ENCODE data around the gene TLE4.

TLE4 gene

DNA sequence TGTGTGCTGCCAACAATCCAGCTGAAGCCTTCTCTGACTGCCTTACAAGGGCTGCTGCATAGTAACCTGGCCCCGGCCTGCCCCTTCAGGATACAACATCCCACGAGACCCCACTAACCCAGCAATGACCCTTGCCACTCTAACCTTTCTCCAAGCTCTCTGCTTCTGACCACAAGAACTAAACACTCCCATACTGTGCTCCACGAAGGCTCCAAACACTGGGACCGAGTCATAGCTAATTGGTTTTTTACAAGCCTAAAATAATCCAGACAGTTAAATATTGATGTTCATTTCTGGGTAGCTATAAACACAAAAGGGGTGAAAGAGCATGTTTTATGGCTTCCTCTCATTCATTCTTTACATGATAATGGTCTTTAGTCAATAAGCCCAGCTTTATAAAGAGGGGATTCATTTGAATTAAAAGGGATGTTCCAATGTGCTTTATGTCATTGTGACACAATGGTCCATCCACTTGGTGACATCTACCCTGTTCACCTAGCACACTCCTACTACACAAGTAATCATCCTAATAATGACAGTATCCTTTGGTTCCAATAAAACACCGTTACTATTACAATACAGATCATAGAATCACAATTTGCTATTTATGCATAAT is 16.2 kb upstream of the TLE4 start:
- no peaks in the 10 kb centered on the region for H3K36me3 ChIP-seq (ENCODE audit: control insufficient read depth, insufficient read depth, low read length)
- no peaks in the 10 kb centered on the region for H3K4me1 ChIP-seq (ENCODE audit: control insufficient read depth, insufficient read depth, low read length)
- H3K27me3 ChIP-seq (ENCODE audit: control insufficient read depth, insufficient read depth, low read length): no peaks in the 10 kb centered on the region

DNA sequence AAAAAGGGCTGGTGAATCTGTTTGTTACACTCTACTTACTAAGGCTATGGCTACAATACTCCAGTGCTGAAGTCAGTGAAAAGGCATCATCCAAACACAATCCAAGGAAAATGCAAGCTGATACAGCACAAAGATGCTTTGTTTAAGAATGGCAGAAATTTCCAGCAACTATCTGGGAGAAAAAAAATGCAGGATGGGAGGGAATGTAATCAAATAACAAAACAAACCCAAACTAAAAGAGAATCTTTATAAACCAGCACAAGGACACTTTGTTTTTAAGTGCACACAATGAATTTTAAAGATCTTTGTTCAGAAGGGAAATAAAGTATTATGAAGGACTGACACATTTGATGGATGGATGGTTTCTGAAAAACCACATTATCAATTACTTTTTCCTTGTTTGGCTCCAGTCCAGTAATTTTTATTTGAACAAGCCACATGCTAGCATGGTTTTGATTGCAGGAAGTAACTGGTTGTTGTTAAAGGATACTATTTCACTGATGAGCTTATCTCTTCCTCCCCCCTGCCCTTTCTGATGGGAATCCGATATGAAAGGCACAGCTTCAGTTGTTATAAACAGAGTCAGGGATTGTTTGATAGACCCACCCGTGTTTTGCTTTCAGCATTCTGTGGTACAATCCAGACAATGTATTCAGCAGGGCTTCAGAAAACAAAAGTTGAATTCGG is 12.1 kb upstream of the TLE4 start:
- Histone ChIP-seq H3K4me3 (ENCODE audit: low read depth, low read length) (no peak overlapping the region), H3K9me3 (ENCODE audit: control insufficient read depth, insufficient read depth, low read length) (no peaks in the 10 kb centered on the region), H3K9ac (ENCODE audit: low read depth, low read length) (no peak overlapping the region), H3K4me1 (ENCODE audit: control insufficient read depth, insufficient read depth, low read length) (no peaks in the 10 kb centered on the region), H3K27me3 (ENCODE audit: control insufficient read depth, insufficient read depth, low read length) (no peaks in the 10 kb centered on the region), H3K36me3 (ENCODE audit: control insufficient read depth, insufficient read depth, low read length) (no peaks in the 10 kb centered on the region), H3K27ac (ENCODE audit: low read depth, low read length) (no peak overlapping the region)

More for the DNA sequence above, 16.2 kb upstream of the TLE4 start:
- no peak overlapping the region for H3K27ac ChIP-seq (ENCODE audit: low read depth, low read length)
- no peak overlapping the region for H3K9ac ChIP-seq (ENCODE audit: low read depth, low read length)
- H3K4me3 ChIP-seq (ENCODE audit: low read depth, low read length): no peak overlapping the region
- H3K9me3 ChIP-seq (ENCODE audit: control insufficient read depth, insufficient read depth, low read length): no peaks in the 10 kb centered on the region

DNA sequence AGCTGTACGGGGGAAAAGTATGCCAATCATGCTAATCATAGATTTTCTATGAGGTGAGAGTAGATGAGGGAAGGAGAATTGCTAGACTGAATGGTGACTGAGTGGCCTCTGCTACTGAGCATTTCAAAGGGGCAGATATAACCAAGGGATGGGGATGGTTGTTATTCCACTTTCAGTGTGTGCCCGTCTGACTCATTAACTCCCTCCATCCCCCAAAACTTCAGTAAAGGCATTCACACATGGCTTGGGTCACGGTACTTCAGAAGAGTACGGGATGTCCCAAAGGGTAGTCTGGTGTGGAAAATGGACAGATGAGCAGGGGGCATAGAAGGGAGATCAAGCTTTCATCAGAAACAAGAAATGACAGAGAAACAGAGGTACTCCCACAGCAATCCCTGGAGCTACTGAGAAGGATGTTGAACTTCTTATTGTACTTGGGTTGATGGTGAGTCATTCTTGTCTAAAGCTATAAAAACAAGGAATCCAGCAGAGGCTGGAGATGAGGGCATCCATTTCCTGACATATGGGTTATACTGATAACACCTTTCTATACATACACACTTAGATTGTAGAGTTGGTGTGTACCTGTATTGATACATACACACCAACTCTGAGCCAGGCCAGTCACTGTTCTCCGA is 8.9 kb upstream of the TLE4 start:
- H3K36me3 ChIP-seq (ENCODE audit: control insufficient read depth, insufficient read depth, low read length): no peaks in the 10 kb centered on the region
- no peak overlapping the region for H3K4me3 ChIP-seq (ENCODE audit: low read depth, low read length)
- no peaks in the 10 kb centered on the region for H3K27me3 ChIP-seq (ENCODE audit: control insufficient read depth, insufficient read depth, low read length)
- no peak overlapping the region for H3K9ac ChIP-seq (ENCODE audit: low read depth, low read length)
- no peaks in the 10 kb centered on the region for H3K9me3 ChIP-seq (ENCODE audit: control insufficient read depth, insufficient read depth, low read length)
- no peak overlapping the region for H3K27ac ChIP-seq (ENCODE audit: low read depth, low read length)
- no peaks in the 10 kb centered on the region for H3K4me1 ChIP-seq (ENCODE audit: control insufficient read depth, insufficient read depth, low read length)

DNA sequence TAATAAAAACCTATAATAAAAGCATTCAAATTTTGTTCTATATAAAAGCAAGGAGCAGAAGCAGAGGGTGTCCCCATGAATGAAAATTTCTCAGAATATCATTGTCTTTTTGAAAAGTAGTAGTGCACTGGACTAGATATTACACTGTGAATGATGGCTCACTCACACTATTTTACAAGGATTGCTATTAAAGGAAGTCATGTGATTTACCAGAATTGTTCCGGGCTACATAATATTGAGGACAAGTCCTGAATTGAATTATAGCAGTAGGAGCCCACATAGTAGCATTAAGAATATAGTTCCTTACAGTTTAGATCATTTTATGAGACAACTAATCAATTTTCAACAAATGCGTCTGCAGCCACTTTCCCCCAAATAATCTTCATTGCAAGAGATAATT is 7.7 kb upstream of the TLE4 start:
- Histone ChIP-seq H3K4me3 (ENCODE audit: low read depth, low read length) (no peak overlapping the region), H3K4me1 (ENCODE audit: control insufficient read depth, insufficient read depth, low read length) (no peaks in the 10 kb centered on the region), H3K27me3 (ENCODE audit: control insufficient read depth, insufficient read depth, low read length) (no peaks in the 10 kb centered on the region), H3K9ac (ENCODE audit: low read depth, low read length) (no peak overlapping the region), H3K27ac (ENCODE audit: low read depth, low read length) (no peak overlapping the region), H3K9me3 (ENCODE audit: control insufficient read depth, insufficient read depth, low read length) (no peaks in the 10 kb centered on the region), H3K36me3 (ENCODE audit: control insufficient read depth, insufficient read depth, low read length) (no peaks in the 10 kb centered on the region)

DNA sequence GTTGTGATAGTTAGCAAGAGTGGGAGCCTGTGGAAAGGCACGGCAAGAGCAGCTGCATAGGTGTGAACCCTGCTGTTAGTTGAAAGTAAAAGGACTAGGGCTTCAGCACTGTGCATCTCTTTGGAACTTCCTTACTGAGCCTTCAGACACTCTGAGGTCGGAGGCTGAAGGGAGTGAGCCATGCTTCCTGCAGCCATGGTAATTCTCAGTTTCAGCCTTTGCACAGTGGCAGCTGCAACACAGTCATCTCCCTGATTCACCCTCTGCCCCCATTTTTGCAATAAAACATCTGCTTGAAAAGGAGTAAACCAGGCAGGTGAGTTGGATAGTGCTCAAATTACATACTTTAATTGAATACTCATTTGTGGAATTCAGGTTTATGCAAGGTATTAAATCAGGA is 6.5 kb upstream of the TLE4 start:
- no peaks in the 10 kb centered on the region for H3K9me3 ChIP-seq (ENCODE audit: control insufficient read depth, insufficient read depth, low read length)

DNA sequence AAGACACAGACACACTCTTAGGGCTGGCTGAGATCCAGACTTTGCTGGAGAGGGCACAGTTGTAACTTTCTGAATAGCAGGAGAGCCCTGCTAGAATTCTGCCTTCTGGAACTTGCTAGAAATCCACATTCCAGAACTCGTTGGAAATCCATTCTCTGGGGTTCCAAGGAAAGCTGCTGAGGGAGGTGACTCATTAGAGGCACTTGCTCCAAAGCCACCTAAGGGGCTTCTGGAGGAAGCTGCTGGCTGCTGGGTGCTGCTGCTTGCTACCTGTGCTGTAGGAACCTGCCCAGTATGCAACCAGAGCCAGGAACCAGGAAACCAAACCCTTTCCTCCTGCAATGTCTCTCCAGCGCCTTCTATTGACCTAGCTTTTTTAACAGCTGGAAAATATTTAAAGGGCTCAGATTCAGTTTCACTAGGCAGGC is 4.1 kb upstream of the TLE4 start:
- no peak overlapping the region for H3K9ac ChIP-seq (ENCODE audit: low read depth, low read length)
- no peak overlapping the region for H3K4me3 ChIP-seq (ENCODE audit: low read depth, low read length)
- no peaks in the 10 kb centered on the region for H3K27me3 ChIP-seq (ENCODE audit: control insufficient read depth, insufficient read depth, low read length)
- H3K27ac ChIP-seq (ENCODE audit: low read depth, low read length): no peak overlapping the region
- no peaks in the 10 kb centered on the region for H3K36me3 ChIP-seq (ENCODE audit: control insufficient read depth, insufficient read depth, low read length)
- no peaks in the 10 kb centered on the region for H3K9me3 ChIP-seq (ENCODE audit: control insufficient read depth, insufficient read depth, low read length)
- H3K4me1 ChIP-seq (ENCODE audit: control insufficient read depth, insufficient read depth, low read length): peaks cover 5% of the 10 kb centered on the region

More for the DNA sequence above, 6.5 kb upstream of the TLE4 start:
- no peaks in the 10 kb centered on the region for H3K36me3 ChIP-seq (ENCODE audit: control insufficient read depth, insufficient read depth, low read length)
- H3K27me3 ChIP-seq (ENCODE audit: control insufficient read depth, insufficient read depth, low read length): no peaks in the 10 kb centered on the region
- peaks cover 5% of the 10 kb centered on the region for H3K4me1 ChIP-seq (ENCODE audit: control insufficient read depth, insufficient read depth, low read length)
- no peak overlapping the region for H3K4me3 ChIP-seq (ENCODE audit: low read depth, low read length)
- H3K27ac ChIP-seq (ENCODE audit: low read depth, low read length): no peak overlapping the region
- H3K9ac ChIP-seq (ENCODE audit: low read depth, low read length): no peak overlapping the region

DNA sequence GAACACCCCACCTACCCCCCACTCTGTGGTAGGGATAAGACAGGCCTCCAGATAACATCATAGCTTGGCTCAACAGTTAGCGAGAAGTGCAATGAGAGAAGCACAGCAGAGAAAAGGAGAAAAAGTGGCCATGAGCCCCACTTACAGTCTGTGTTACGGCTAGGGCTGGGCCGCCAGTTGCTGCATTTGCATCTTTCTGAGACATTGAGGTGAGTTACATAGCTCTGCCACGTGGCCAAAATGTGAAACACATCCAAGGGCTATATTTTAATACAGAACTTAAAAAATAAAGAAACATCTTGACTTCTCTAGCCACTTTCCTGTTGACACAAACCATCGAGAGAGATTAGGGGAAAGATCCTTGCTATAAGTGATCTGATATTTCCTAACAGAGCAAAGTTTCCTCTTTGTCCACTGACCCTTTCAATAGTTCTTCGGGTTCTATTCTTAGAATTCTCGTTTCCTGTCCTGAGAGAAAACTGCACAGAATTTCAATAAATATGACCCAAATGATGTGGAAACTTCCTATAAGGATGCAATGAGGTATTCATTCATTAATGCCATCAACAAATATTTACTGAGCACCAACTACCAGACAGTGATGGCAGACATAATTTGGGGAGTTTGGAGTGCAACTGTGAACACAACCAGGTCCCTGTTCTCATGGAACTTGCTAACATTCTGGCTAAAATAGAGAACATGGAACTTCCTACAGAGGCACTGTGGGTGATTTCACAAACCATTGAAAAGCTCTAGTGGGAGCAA is 3.2 kb upstream of the TLE4 start:
- Histone ChIP-seq H3K36me3 (ENCODE audit: control insufficient read depth, insufficient read depth, low read length) (no peaks in the 10 kb centered on the region), H3K4me1 (ENCODE audit: control insufficient read depth, insufficient read depth, low read length) (peaks cover 5% of the 10 kb centered on the region), H3K27ac (ENCODE audit: low read depth, low read length) (no peak overlapping the region), H3K9ac (ENCODE audit: low read depth, low read length) (no peak overlapping the region), H3K4me3 (ENCODE audit: low read depth, low read length) (no peak overlapping the region), H3K9me3 (ENCODE audit: control insufficient read depth, insufficient read depth, low read length) (no peaks in the 10 kb centered on the region), H3K27me3 (ENCODE audit: control insufficient read depth, insufficient read depth, low read length) (no peaks in the 10 kb centered on the region)

DNA sequence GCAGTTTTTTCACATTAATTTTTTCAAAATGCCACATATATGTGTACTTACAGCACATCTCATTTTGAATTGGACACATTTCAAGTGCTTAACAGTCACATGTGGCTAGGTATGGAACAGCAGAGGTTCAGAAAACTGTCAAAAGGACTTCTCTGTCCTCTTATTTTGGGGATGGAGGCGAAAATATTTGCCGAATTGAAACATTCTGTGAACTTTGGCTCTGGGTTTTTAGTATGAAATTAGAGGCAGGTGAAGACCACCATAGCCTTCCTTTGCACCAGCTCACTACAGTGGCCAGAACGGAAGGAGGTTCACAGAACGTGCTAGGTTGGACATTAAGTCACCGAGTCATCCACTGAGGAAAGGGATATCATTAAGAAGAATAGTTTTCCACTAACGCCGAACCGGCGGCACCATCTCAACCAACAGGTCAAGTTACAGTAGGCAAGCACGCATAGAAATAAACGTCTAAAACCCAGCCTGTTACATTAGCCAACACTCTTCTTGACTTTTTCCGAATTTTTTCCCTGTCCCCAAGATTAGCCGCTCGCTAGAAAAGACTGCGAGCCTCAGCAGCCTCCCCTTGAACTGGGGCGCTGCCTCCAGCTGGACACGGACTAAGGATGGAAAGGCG is 1.8 kb upstream of the TLE4 start:
- Histone ChIP-seq H3K9ac (ENCODE audit: low read depth, low read length) (peak overlapping the region; percentile 84), H3K27ac (ENCODE audit: low read depth, low read length) (peak overlapping the region; percentile 98)

DNA sequence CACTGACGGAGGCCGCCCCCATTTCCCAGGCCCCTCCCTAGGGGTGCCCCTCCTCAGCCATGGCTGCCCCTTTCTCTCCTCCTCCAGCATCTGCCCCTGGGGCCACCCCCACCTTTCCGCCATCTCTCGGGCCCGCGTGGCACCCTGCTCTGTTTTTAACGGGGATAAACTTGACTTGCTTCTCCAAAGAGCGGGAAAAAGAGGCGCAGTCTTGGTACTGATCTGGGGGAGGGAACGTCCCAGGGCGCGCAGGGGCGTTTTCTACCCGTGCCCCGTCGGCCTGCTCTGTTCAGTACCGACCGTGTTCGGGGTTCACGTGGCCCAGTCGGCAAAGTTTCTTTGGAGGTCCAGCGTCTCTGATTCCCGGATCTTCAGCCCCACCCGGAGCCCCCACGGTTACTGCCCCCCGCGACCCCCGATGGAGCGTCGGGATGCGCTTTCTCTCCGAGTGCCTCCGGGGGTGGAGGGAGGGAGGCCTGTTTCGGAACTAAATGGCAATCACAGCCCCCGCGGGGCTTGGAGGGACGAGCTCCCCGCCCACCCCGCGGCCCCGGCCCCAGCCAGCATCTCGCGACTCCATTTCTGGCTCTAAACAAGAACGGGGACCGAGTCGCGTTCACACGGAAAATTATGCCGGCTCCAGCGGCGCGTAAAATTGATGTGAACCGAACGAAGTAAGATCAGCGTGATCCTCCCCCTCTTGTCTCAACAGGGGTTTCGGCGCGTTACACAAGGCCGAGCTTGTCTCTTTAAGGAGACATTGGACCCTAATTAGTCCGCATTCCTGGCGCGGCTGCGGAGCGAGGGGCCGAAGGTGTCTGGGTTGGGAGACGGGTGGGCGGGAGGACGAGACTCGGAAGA is 1.1 kb upstream of the TLE4 start:
- Histone ChIP-seq H3K4me3 (ENCODE audit: low read depth, low read length) (peak overlapping the region; percentile 81), H3K27ac (ENCODE audit: low read depth, low read length) (peak overlapping the region; percentile 98), H3K9me3 (ENCODE audit: control insufficient read depth, insufficient read depth, low read length) (no peaks in the 10 kb centered on the region), H3K36me3 (ENCODE audit: control insufficient read depth, insufficient read depth, low read length) (peaks cover 3% of the 10 kb centered on the region; the same call in 1 of the 2 replicates), H3K9ac (ENCODE audit: low read depth, low read length) (peak overlapping the region; percentile 86), H3K27me3 (ENCODE audit: control insufficient read depth, insufficient read depth, low read length) (no peaks in the 10 kb centered on the region), H3K4me1 (ENCODE audit: control insufficient read depth, insufficient read depth, low read length) (peaks cover 23% of the 10 kb centered on the region)

More for the DNA sequence above, 1.8 kb upstream of the TLE4 start:
- Histone ChIP-seq H3K36me3 (ENCODE audit: control insufficient read depth, insufficient read depth, low read length) (peaks cover 2% of the 10 kb centered on the region; the same call in 1 of the 2 replicates), H3K4me1 (ENCODE audit: control insufficient read depth, insufficient read depth, low read length) (peaks cover 15% of the 10 kb centered on the region), H3K4me3 (ENCODE audit: low read depth, low read length) (peak overlapping the region; percentile 81), H3K27me3 (ENCODE audit: control insufficient read depth, insufficient read depth, low read length) (no peaks in the 10 kb centered on the region), H3K9me3 (ENCODE audit: control insufficient read depth, insufficient read depth, low read length) (no peaks in the 10 kb centered on the region)

All from HUES48 (cell line).